ENCODE measurements around the gene ZNF385B. TPM values are rescaled to one million over a fixed set of nuclear protein-coding genes. Genes with fewer than 3 reads are reported as not detected.

Gene ZNF385B
- total RNA-seq, 1 experiment from 2014 or later, result 9.3 TPM

DNA sequence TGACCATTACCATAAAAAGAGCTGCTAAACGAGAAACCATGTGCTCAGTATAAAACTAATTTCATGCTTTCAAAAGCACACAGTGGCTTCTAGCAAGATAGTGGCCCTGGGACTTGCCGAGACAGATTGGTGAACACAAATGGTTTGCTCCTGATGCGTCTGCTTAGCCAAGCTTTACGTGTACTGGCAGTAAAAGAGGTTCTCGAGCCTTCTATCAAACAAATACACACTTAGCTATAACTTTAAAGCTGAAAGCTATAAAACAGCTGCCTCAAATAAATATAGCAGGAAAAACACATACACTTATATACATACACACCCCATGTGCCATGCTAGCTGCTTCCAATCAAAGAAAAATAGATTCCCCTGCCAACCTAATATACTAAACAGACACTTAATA lies 117.0 kb downstream of the ZNF385B start:
- no peaks in the 10 kb centered on the region for H3K36me3 ChIP-seq (ENCODE audit: control insufficient read depth in 1 of 2, insufficient read depth in 2 of 2, low read length in 2 of 2)
- H3K4me2 ChIP-seq (ENCODE audit: low read length), result no peak overlapping the region
- TF ChIP-seq SRF (IDR thresholded peaks at IDR 0.05; ENCODE audit: low read depth), result no peak
- no peaks in the 10 kb centered on the region for H3K9me2 ChIP-seq (ENCODE audit: insufficient read depth)
- POLR2A ChIA-PET, result no interaction called here
- ATAC-seq, result no peak
- no peak overlapping the region for H3K4me3 ChIP-seq (replicated peaks in 1 of 2; ENCODE audit: low read depth in 1 of 2, low read length in 2 of 2)
- no peak overlapping the region for H3K27ac ChIP-seq (ENCODE audit: low read depth, low read length)
- no TSS peak for BruUV-seq (replicated peaks)
- no peak overlapping the region for H3K9ac ChIP-seq (ENCODE audit: low read length)
- no peak overlapping the region for H2AFZ ChIP-seq (ENCODE audit: low read depth, low read length, poor library complexity, severe bottlenecking)
- H4K20me1 ChIP-seq (ENCODE audit: insufficient read depth), result no peaks in the 10 kb centered on the region
- H3K4me1 ChIP-seq (ENCODE audit: control insufficient read depth in 1 of 2, insufficient read depth in 2 of 2, low read length in 2 of 2), result no peaks in the 10 kb centered on the region
- intact Hi-C loops (cut with micrococcal nuclease), result loop anchor here (10.0 kb wide), 1 partner anchor 980 kb away; no protein-coding TSS in a partner anchor
- H3K27me3 ChIP-seq (ENCODE audit: insufficient read depth, low read length), result no peaks in the 10 kb centered on the region
- H3K79me2 ChIP-seq (ENCODE audit: insufficient read depth, low read length), result no peaks in the 10 kb centered on the region
- DNase-seq (ENCODE audit: low read depth, low spot score), result no peak
- CTCF ChIA-PET, result interaction anchor here (0.7 kb wide), 1 partner anchor 322 kb away, joined by 3 read pairs; no protein-coding TSS in a partner anchor
- H3K9me3 ChIP-seq (ENCODE audit: control insufficient read depth in 1 of 2, insufficient read depth in 1 of 2, low read depth in 1 of 2, low read length in 2 of 2), result no peaks in the 10 kb centered on the region
- RAD21 ChIA-PET (ENCODE audit: low non-redundant PET in 1 of 2, low total read pairs in 2 of 2, uncharacterized antibody in 2 of 2, unreplicated experiment in 2 of 2), result no interaction called here

DNA sequence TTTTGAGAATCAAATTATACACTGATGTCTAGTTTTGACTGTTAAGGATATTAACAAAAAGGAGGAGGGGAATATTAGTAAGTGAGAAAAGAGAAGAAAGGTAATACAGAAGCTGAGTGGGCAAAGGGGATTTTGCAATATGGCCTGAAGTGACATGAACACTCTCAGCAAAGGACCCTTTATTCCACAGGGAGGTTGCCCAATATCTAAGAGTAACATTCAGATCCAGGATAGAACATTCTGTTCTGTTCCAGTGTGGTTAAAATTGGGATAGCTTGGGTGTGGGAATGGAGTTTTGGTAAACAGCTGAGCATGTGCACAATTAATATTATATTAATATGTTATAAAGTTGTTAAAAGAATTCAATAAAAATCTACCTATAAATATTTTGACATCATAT lies 120.1 kb downstream of the ZNF385B start:
- H3K27ac ChIP-seq (ENCODE audit: low read depth, low read length), result no peak overlapping the region
- no peaks in the 10 kb centered on the region for H4K20me1 ChIP-seq (ENCODE audit: insufficient read depth)
- H3K36me3 ChIP-seq (ENCODE audit: control insufficient read depth in 1 of 2, insufficient read depth in 2 of 2, low read length in 2 of 2), result no peaks in the 10 kb centered on the region
- RAD21 ChIA-PET (ENCODE audit: low non-redundant PET in 1 of 2, low total read pairs in 2 of 2, uncharacterized antibody in 2 of 2, unreplicated experiment in 2 of 2), result no interaction called here
- no peaks in the 10 kb centered on the region for H3K27me3 ChIP-seq (ENCODE audit: insufficient read depth, low read length)
- intact Hi-C loops (cut with micrococcal nuclease), result loop anchor here (10.0 kb wide), 1 partner anchor 977 kb away; no protein-coding TSS in a partner anchor
- H3K9ac ChIP-seq (ENCODE audit: low read length), result no peak overlapping the region
- DNase-seq (ENCODE audit: low read depth, low spot score) (no peak), ATAC-seq (no peak)
- no peaks in the 10 kb centered on the region for H3K4me1 ChIP-seq (ENCODE audit: control insufficient read depth in 1 of 2, insufficient read depth in 2 of 2, low read length in 2 of 2)
- H2AFZ ChIP-seq (ENCODE audit: low read depth, low read length, poor library complexity, severe bottlenecking), result no peak overlapping the region
- no peaks in the 10 kb centered on the region for H3K9me2 ChIP-seq (ENCODE audit: insufficient read depth)
- POLR2A ChIA-PET, result no interaction called here
- no peaks in the 10 kb centered on the region for H3K9me3 ChIP-seq (ENCODE audit: control insufficient read depth in 1 of 2, insufficient read depth in 1 of 2, low read depth in 1 of 2, low read length in 2 of 2)
- CTCF ChIA-PET, result no interaction called here
- no peaks in the 10 kb centered on the region for H3K79me2 ChIP-seq (ENCODE audit: insufficient read depth, low read length)
- no peak overlapping the region for H3K4me3 ChIP-seq (replicated peaks in 1 of 2; ENCODE audit: low read depth in 1 of 2, low read length in 2 of 2)
- H3K4me2 ChIP-seq (ENCODE audit: low read length), result no peak overlapping the region
- BruUV-seq (replicated peaks), result no TSS peak
- no peak for TF ChIP-seq EZH2phosphoT487 (IDR thresholded peaks at IDR 0.05; ENCODE audit: borderline replicate concordance)
- TF ChIP-seq, protein P1, sequence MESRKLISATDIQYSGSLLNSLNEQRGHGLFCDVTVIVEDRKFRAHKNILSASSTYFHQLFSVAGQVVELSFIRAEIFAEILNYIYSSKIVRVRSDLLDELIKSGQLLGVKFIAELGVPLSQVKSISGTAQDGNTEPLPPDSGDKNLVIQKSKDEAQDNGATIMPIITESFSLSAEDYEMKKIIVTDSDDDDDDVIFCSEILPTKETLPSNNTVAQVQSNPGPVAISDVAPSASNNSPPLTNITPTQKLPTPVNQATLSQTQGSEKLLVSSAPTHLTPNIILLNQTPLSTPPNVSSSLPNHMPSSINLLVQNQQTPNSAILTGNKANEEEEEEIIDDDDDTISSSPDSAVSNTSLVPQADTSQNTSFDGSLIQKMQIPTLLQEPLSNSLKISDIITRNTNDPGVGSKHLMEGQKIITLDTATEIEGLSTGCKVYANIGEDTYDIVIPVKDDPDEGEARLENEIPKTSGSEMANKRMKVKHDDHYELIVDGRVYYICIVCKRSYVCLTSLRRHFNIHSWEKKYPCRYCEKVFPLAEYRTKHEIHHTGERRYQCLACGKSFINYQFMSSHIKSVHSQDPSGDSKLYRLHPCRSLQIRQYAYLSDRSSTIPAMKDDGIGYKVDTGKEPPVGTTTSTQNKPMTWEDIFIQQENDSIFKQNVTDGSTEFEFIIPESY (IDR thresholded peaks at IDR 0.05; ENCODE audit: extremely low read depth, insufficient replicate concordance, low read length), result no peak
- TF ChIP-seq ZNF274 (IDR thresholded peaks at IDR 0.05; ENCODE audit: low read depth, low read length), result no peak
- no peak for TF ChIP-seq TCF7L2 (IDR thresholded peaks at IDR 0.05; ENCODE audit: borderline replicate concordance, extremely low read depth, insufficient read depth, insufficient read length)
- TF ChIP-seq POLR2A (IDR thresholded peaks at IDR 0.05; ENCODE audit: borderline replicate concordance, extremely low read depth, insufficient read depth, insufficient read length), result no peak
- no peak for TF ChIP-seq POLR2AphosphoS5 (IDR thresholded peaks at IDR 0.05; ENCODE audit: low read depth, low read length)
- TF ChIP-seq SP1 (IDR thresholded peaks at IDR 0.05; ENCODE audit: low read depth), result no peak
- TF ChIP-seq, protein P2, sequence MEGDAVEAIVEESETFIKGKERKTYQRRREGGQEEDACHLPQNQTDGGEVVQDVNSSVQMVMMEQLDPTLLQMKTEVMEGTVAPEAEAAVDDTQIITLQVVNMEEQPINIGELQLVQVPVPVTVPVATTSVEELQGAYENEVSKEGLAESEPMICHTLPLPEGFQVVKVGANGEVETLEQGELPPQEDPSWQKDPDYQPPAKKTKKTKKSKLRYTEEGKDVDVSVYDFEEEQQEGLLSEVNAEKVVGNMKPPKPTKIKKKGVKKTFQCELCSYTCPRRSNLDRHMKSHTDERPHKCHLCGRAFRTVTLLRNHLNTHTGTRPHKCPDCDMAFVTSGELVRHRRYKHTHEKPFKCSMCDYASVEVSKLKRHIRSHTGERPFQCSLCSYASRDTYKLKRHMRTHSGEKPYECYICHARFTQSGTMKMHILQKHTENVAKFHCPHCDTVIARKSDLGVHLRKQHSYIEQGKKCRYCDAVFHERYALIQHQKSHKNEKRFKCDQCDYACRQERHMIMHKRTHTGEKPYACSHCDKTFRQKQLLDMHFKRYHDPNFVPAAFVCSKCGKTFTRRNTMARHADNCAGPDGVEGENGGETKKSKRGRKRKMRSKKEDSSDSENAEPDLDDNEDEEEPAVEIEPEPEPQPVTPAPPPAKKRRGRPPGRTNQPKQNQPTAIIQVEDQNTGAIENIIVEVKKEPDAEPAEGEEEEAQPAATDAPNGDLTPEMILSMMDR (IDR thresholded peaks at IDR 0.05 in 2 of 3, conservative IDR thresholded peaks at IDR 0.05 in 1 of 3; ENCODE audit: borderline replicate concordance in 1 of 3, insufficient read depth in 1 of 3, low read depth in 2 of 3, low read length in 2 of 3), result no peak
- no peak for TF ChIP-seq CEBPB (IDR thresholded peaks at IDR 0.05; ENCODE audit: low read depth)
- no peak for TF ChIP-seq FOSL1 (IDR thresholded peaks at IDR 0.05; ENCODE audit: low read depth)
- TF ChIP-seq, protein P3, sequence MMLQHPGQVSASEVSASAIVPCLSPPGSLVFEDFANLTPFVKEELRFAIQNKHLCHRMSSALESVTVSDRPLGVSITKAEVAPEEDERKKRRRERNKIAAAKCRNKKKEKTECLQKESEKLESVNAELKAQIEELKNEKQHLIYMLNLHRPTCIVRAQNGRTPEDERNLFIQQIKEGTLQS (IDR thresholded peaks at IDR 0.05), result no peak
- TF ChIP-seq, protein P4, sequence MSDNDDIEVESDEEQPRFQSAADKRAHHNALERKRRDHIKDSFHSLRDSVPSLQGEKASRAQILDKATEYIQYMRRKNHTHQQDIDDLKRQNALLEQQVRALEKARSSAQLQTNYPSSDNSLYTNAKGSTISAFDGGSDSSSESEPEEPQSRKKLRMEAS (IDR thresholded peaks at IDR 0.05), result no peak
- no peak for TF ChIP-seq JUND (IDR thresholded peaks at IDR 0.05)
- no peak for TF ChIP-seq CBX3 (IDR thresholded peaks at IDR 0.05; ENCODE audit: low read depth)
- TF ChIP-seq SIN3A (IDR thresholded peaks at IDR 0.05; ENCODE audit: low read depth), result no peak

Data from HCT116 (cell line).